ENCODE results near the gene HIGD1B. TPM values are rescaled to one million over a fixed set of nuclear protein-coding genes. Genes with fewer than 3 reads are reported as not detected.

The HIGD1B gene
- not detected in 2 replicates for total RNA-seq (2014; rRNA removed; shearing (Covaris generic))
- polyA plus RNA-seq (2016; fragmentation: Nextera tagmentation; extraction: Ambion mirVana): not detected in 2 replicates

GRCh38 chr17:44847586-44847985, at the start of gene HIGD1B:
Gene HIGD1B, plus strand, starts transcription at chr17:44847883. Its CDS starts 270 bp downstream, at chr17:44848153.
- in situ Hi-C loops (cut with MboI): no loop called here
- Histone ChIP-seq H3K9ac (no peak within 1 kb of the TSS), H2AFZ (no peak within 1 kb of the TSS), H3K4me2 (ENCODE audit: unreplicated experiment) (no peak within 1 kb of the TSS), H3K4me1 (ENCODE audit: insufficient read depth) (no peaks in the 10 kb centered on the region), H3K9me2 (ENCODE audit: insufficient read depth) (no peaks in the 10 kb centered on the region), H3K27me3 (replicated peaks; ENCODE audit: insufficient read depth) (no peaks in the 10 kb centered on the region), H3K36me3 (ENCODE audit: low read depth) (peaks cover 8% of the 10 kb centered on the region; the same call in 1 of the 2 replicates), H3K79me2 (ENCODE audit: insufficient read depth) (no peaks in the 10 kb centered on the region), H3K9me3 (ENCODE audit: low read depth) (no peaks in the 10 kb centered on the region), H4K20me1 (ENCODE audit: insufficient read depth) (no peaks in the 10 kb centered on the region), H3F3A (ENCODE audit: insufficient read depth) (no peaks in the 10 kb centered on the region), H3K27ac (no peak within 1 kb of the TSS), H3K4me3 (no peak within 1 kb of the TSS)
- TF ChIP-seq EZH2 (IDR thresholded peaks at IDR 0.05; ENCODE audit: insufficient read depth, poor library complexity, severe bottlenecking) (no peak), EZH2phosphoT487 (IDR thresholded peaks at IDR 0.05; ENCODE audit: insufficient read depth, low read depth) (no peak)
- DNase-seq: no peak
- whole genome bisulfite sequencing, 2 experiments (ENCODE audit: low coverage in 1 of 2, low lambda C conversion rate in 2 of 2, missing lambda C conversion rate in 2 of 2): 38 to 56% methylated on average over 2 of the region's 2 CpGs

- in situ Hi-C loops (cut with MboI): no loop called here
- Histone ChIP-seq H3K27me3 (replicated peaks; ENCODE audit: insufficient read depth) (no peaks in the 10 kb centered on the region), H3K9me3 (ENCODE audit: low read depth) (no peaks in the 10 kb centered on the region), H3K4me3 (no peak overlapping the region), H3K27ac (no peak overlapping the region), H3K9me2 (ENCODE audit: insufficient read depth) (no peaks in the 10 kb centered on the region), H3K9ac (no peak overlapping the region), H4K20me1 (ENCODE audit: insufficient read depth) (no peaks in the 10 kb centered on the region), H3K36me3 (ENCODE audit: low read depth) (peaks cover 11% of the 10 kb centered on the region), H2AFZ (no peak overlapping the region), H3K4me2 (ENCODE audit: unreplicated experiment) (no peak overlapping the region), H3K4me1 (ENCODE audit: insufficient read depth) (peaks cover 18% of the 10 kb centered on the region), H3K79me2 (ENCODE audit: insufficient read depth) (peaks cover 39% of the 10 kb centered on the region), H3F3A (ENCODE audit: insufficient read depth) (peaks cover 35% of the 10 kb centered on the region)
- no peak for TF ChIP-seq EZH2 (IDR thresholded peaks at IDR 0.05; ENCODE audit: insufficient read depth, poor library complexity, severe bottlenecking)
- TF ChIP-seq EZH2phosphoT487 (IDR thresholded peaks at IDR 0.05; ENCODE audit: insufficient read depth, low read depth): no peak
- WGBS, 2 experiments (ENCODE audit: low coverage in 1 of 2, low lambda C conversion rate in 2 of 2, missing lambda C conversion rate in 2 of 2): 96 to 98% methylated on average over 2 of the region's 2 CpGs
- DNase-seq: no peak
These were observed 49.3 kb upstream of the HIGD1B start for GRCh38 chr17:44798356-44798755.

DNA sequence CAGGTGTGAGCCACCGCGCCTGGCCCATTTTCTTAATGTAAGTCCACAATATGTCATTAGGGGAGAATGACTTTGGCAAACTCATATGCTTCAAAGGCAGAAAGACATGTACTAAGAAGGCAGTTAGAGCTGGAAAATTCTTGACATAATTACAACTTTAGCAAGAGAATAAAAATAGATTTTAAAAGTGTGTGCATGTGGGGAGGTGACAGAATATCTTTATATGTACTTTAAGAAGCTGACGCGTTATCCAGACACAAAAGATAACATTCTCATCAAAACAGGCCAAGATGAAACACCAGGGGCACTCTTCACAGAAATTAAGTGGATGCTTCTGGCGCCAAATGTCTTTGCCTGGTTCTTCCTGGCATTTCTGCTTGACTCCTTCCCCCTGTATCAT, 45.8 kb upstream of the HIGD1B start:
- in situ Hi-C loops (cut with MboI): no loop called here
- WGBS, 2 experiments (ENCODE audit: low coverage in 1 of 2, low lambda C conversion rate in 2 of 2, missing lambda C conversion rate in 2 of 2): 97% methylated on average over 5 of the region's 5 CpGs
- Histone ChIP-seq H3K9me3 (ENCODE audit: low read depth) (no peaks in the 10 kb centered on the region), H3K4me2 (ENCODE audit: unreplicated experiment) (no peak overlapping the region), H3K9me2 (ENCODE audit: insufficient read depth) (no peaks in the 10 kb centered on the region), H4K20me1 (ENCODE audit: insufficient read depth) (no peaks in the 10 kb centered on the region), H3K36me3 (ENCODE audit: low read depth) (peaks cover 31% of the 10 kb centered on the region), H3K79me2 (ENCODE audit: insufficient read depth) (peaks cover 71% of the 10 kb centered on the region), H3K9ac (no peak overlapping the region), H3K4me3 (no peak overlapping the region), H3F3A (ENCODE audit: insufficient read depth) (peaks cover 19% of the 10 kb centered on the region), H2AFZ (no peak overlapping the region), H3K27me3 (replicated peaks; ENCODE audit: insufficient read depth) (no peaks in the 10 kb centered on the region), H3K4me1 (ENCODE audit: insufficient read depth) (no peaks in the 10 kb centered on the region), H3K27ac (no peak overlapping the region)
- no peak for DNase-seq
- TF ChIP-seq EZH2 (IDR thresholded peaks at IDR 0.05; ENCODE audit: insufficient read depth, poor library complexity, severe bottlenecking): no peak
- no peak for TF ChIP-seq EZH2phosphoT487 (IDR thresholded peaks at IDR 0.05; ENCODE audit: insufficient read depth, low read depth)

DNA sequence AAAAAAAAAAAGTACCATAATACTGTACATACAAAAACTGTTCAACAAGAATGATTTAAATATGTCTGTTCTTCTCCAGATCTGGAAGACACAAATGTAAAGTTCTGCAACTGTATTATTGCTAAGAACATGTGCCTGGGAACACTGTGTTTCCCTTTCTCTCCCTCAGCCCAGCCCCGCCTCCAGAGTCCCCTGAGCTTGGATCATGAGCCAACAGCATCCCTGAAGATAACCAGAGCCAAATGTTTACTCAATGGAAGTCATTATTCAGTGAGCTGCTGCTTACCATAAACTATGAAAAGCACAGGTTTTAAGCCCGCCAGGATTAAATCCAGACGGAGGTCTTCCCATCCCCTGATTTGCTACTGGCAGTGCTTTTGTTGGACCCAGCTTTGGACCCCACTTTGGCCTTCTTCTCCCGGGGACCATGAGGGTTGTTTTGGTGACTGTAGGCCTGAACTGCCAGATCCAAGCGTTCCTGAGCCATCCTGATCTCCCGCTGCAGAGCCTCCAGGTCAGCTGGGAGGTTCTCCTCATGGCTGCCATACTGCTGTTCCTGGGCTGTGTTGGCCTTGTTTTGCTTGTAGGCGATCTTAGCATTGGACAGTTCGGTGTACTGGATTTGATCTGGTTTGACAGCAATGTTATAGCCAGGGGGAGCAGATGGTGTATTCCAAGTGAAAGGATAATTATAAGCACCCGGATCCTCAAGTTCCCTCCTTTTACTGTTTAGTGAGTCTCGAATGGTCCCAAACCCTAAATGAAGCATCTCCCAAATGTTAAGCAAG, 43.2 kb upstream of the HIGD1B start:
- WGBS, 2 experiments (ENCODE audit: low coverage in 1 of 2, low lambda C conversion rate in 2 of 2, missing lambda C conversion rate in 2 of 2): 88 to 91% methylated on average over 10 of the region's 10 CpGs
- Histone ChIP-seq H3F3A (ENCODE audit: insufficient read depth) (peaks cover 22% of the 10 kb centered on the region), H3K36me3 (ENCODE audit: low read depth) (peaks cover 22% of the 10 kb centered on the region), H3K27me3 (replicated peaks; ENCODE audit: insufficient read depth) (no peaks in the 10 kb centered on the region), H3K9ac (no peak overlapping the region), H3K27ac (no peak overlapping the region), H3K4me1 (ENCODE audit: insufficient read depth) (peaks cover 11% of the 10 kb centered on the region), H2AFZ (no peak overlapping the region), H3K4me3 (no peak overlapping the region), H3K4me2 (ENCODE audit: unreplicated experiment) (no peak overlapping the region), H4K20me1 (ENCODE audit: insufficient read depth) (no peaks in the 10 kb centered on the region), H3K9me2 (ENCODE audit: insufficient read depth) (no peaks in the 10 kb centered on the region), H3K79me2 (ENCODE audit: insufficient read depth) (peaks cover 96% of the 10 kb centered on the region), H3K9me3 (ENCODE audit: low read depth) (no peaks in the 10 kb centered on the region)
- in situ Hi-C loops (cut with MboI): no loop called here
- TF ChIP-seq EZH2 (IDR thresholded peaks at IDR 0.05; ENCODE audit: insufficient read depth, poor library complexity, severe bottlenecking) (no peak), EZH2phosphoT487 (IDR thresholded peaks at IDR 0.05; ENCODE audit: insufficient read depth, low read depth) (no peak)
- no peak for DNase-seq

Measured in GM23248 (cell line).